T-helper 17 cell (primary cell): ENCODE measurements around the gene ZBTB24. TPM values are rescaled to one million over a fixed set of nuclear protein-coding genes. Genes with fewer than 3 reads are reported as not detected.

Experiments used
- ATAC-seq: fragments of 150-1000 bp; cut with Tn5 transposase; 2 replicates; pipeline ENCODE4 v1.10.0; 2021; ENCODE audit warnings: mild to moderate bottlenecking, moderate library complexity
- DNase-seq, 3 donors: peaks; one replicate each; pipeline versions ENCODE4 v3.0.0 to v3.0.0-alpha.2; 2020 to 2021
- H3K9me3 ChIP-seq: one replicate; pipeline ENCODE4 v1.7.0; 2013; ENCODE audit warnings: low read length, mild to moderate bottlenecking; ENCODE audit not compliant: control insufficient read depth, poor library complexity, severe bottlenecking
- H3K27ac Mint-ChIP-seq: one replicate; pipeline ENCODE4 v1.8.0; 2022; ENCODE audit warnings: mild to moderate bottlenecking, moderate library complexity, mixed read lengths
- H3K27me3 Mint-ChIP-seq: one replicate; pipeline ENCODE4 v1.8.0; 2022; ENCODE audit warnings: mixed read lengths
- H3K36me3 Mint-ChIP-seq: one replicate; pipeline ENCODE4 v1.8.0; 2022; ENCODE audit warnings: low read depth, mixed read lengths
- H3K4me1 Mint-ChIP-seq: one replicate; pipeline ENCODE4 v1.8.0; 2022; ENCODE audit warnings: mild to moderate bottlenecking, mixed read lengths
- H3K4me3 Mint-ChIP-seq: one replicate; pipeline ENCODE4 v1.8.0; 2022; ENCODE audit warnings: mild to moderate bottlenecking, moderate library complexity, mixed read lengths
- total RNA-seq, 4 donors: library from RNA in 2 of 4; stranded (reverse) in 2 of 4; gene quantifications; one replicate each; pipeline ENCODE4 v1.2.3 and lab custom pipeline; 2022 to 2026

The ZBTB24 gene
- total RNA-seq, 2 donors from 2014 or later, result 14.3 to 15.3 TPM

GRCh38 chr6:109449064-109449794, 33.8 kb downstream of the ZBTB24 start:
- DNase-seq (no peak), ATAC-seq (no peak)
- Mint-ChIP-seq H3K4me3 (peak overlapping the region; percentile 84), H3K27ac (peak overlapping the region; percentile 92), H3K4me1 (peaks cover 32% of the 10 kb centered on the region), H3K27me3 (no peaks in the 10 kb centered on the region), H3K36me3 (no peaks in the 10 kb centered on the region)
- no peaks in the 10 kb centered on the region for H3K9me3 ChIP-seq

- H3K4me1 Mint-ChIP-seq, result peaks cover 30% of the 10 kb centered on the region
- no peak for DNase-seq
- no peaks in the 10 kb centered on the region for H3K36me3 Mint-ChIP-seq
Observed at GRCh38 chr6:109448615-109449014, 34.4 kb downstream of the ZBTB24 start.

GRCh38 chr6:109447878-109448555, 35.0 kb downstream of the ZBTB24 start:
- DNase-seq (no peak), ATAC-seq (peak; percentile 19)
- Mint-ChIP-seq H3K4me1 (peaks cover 33% of the 10 kb centered on the region), H3K4me3 (no peak overlapping the region), H3K27ac (peak overlapping the region; percentile 92), H3K27me3 (no peaks in the 10 kb centered on the region), H3K36me3 (no peaks in the 10 kb centered on the region)
- H3K9me3 ChIP-seq, result no peaks in the 10 kb centered on the region

More at GRCh38 chr6:109448615-109449014, 34.4 kb downstream of the ZBTB24 start:
- no peak overlapping the region for H3K4me3 Mint-ChIP-seq
- H3K27ac Mint-ChIP-seq, result peak overlapping the region; percentile 92
- H3K27me3 Mint-ChIP-seq, result no peaks in the 10 kb centered on the region
- H3K9me3 ChIP-seq, result no peaks in the 10 kb centered on the region
- ATAC-seq, result no peak

GRCh38 chr6:109447087-109447486, 35.9 kb downstream of the ZBTB24 start:
- no peak overlapping the region for H3K4me3 Mint-ChIP-seq
- no peaks in the 10 kb centered on the region for H3K36me3 Mint-ChIP-seq
- H3K9me3 ChIP-seq, result no peaks in the 10 kb centered on the region
- ATAC-seq, result no peak
- peak overlapping the region; percentile 92 for H3K27ac Mint-ChIP-seq
- H3K4me1 Mint-ChIP-seq, result peaks cover 41% of the 10 kb centered on the region
- no peaks in the 10 kb centered on the region for H3K27me3 Mint-ChIP-seq
- DNase-seq, result no peak

GRCh38 chr6:109446541-109446940, 36.5 kb downstream of the ZBTB24 start:
- no peaks in the 10 kb centered on the region for H3K27me3 Mint-ChIP-seq
- no peak overlapping the region for H3K27ac Mint-ChIP-seq
- DNase-seq (no peak), ATAC-seq (no peak)
- no peaks in the 10 kb centered on the region for H3K36me3 Mint-ChIP-seq
- H3K9me3 ChIP-seq, result no peaks in the 10 kb centered on the region
- peak overlapping the region; percentile 45 for H3K4me3 Mint-ChIP-seq
- peaks cover 42% of the 10 kb centered on the region for H3K4me1 Mint-ChIP-seq

GRCh38 chr6:109446072-109446471, 36.9 kb downstream of the ZBTB24 start:
- no peaks in the 10 kb centered on the region for H3K9me3 ChIP-seq
- Mint-ChIP-seq H3K27me3 (no peaks in the 10 kb centered on the region), H3K27ac (peak overlapping the region; percentile 68), H3K4me1 (peaks cover 46% of the 10 kb centered on the region), H3K4me3 (peak overlapping the region; percentile 5), H3K36me3 (no peaks in the 10 kb centered on the region)
- ATAC-seq, result no peak
- DNase-seq, result no peak

- H3K4me3 Mint-ChIP-seq, result peak overlapping the region; percentile 5
- H3K27ac Mint-ChIP-seq, result peak overlapping the region; percentile 68
- H3K27me3 Mint-ChIP-seq, result no peaks in the 10 kb centered on the region
- no peak for ATAC-seq
- no peaks in the 10 kb centered on the region for H3K36me3 Mint-ChIP-seq
- H3K9me3 ChIP-seq, result no peaks in the 10 kb centered on the region
- H3K4me1 Mint-ChIP-seq, result peaks cover 44% of the 10 kb centered on the region
- DNase-seq, result no peak
Observed at GRCh38 chr6:109445382-109445781, 37.6 kb downstream of the ZBTB24 start.

GRCh38 chr6:109443425-109443950, 39.5 kb downstream of the ZBTB24 start:
- Mint-ChIP-seq H3K4me1 (peaks cover 35% of the 10 kb centered on the region), H3K36me3 (no peaks in the 10 kb centered on the region), H3K4me3 (peak overlapping the region; percentile 9), H3K27ac (peak overlapping the region; percentile 94), H3K27me3 (no peaks in the 10 kb centered on the region)
- H3K9me3 ChIP-seq, result no peaks in the 10 kb centered on the region
- DNase-seq (no peak), ATAC-seq (no peak)

- no peaks in the 10 kb centered on the region for H3K27me3 Mint-ChIP-seq
- H3K27ac Mint-ChIP-seq, result peak overlapping the region; percentile 94
- peak overlapping the region; percentile 95 for H3K4me3 Mint-ChIP-seq
- no peaks in the 10 kb centered on the region for H3K36me3 Mint-ChIP-seq
- DNase-seq (no peak), ATAC-seq (no peak)
- peaks cover 29% of the 10 kb centered on the region for H3K4me1 Mint-ChIP-seq
- H3K9me3 ChIP-seq, result no peaks in the 10 kb centered on the region
Observed at GRCh38 chr6:109442393-109442924, 40.6 kb downstream of the ZBTB24 start.

- DNase-seq (peak; percentile 37 to 51 (median 40)), ATAC-seq (peak; percentile 60)
- Mint-ChIP-seq H3K4me1 (peaks cover 27% of the 10 kb centered on the region), H3K27me3 (no peaks in the 10 kb centered on the region), H3K4me3 (peak overlapping the region; percentile 95), H3K27ac (peak overlapping the region; percentile 94), H3K36me3 (no peaks in the 10 kb centered on the region)
- no peaks in the 10 kb centered on the region for H3K9me3 ChIP-seq
Observed at GRCh38 chr6:109441069-109441816, 41.8 kb downstream of the ZBTB24 start.

- ATAC-seq (peak; percentile 84), DNase-seq (peak; percentile 72 to 79 (median 75))
- Mint-ChIP-seq H3K4me1 (peaks cover 24% of the 10 kb centered on the region), H3K4me3 (peak within 1 kb of the TSS; percentile 95), H3K27me3 (no peaks in the 10 kb centered on the region), H3K27ac (peak within 1 kb of the TSS; percentile 94), H3K36me3 (no peaks in the 10 kb centered on the region)
- H3K9me3 ChIP-seq, result no peaks in the 10 kb centered on the region
Observed at GRCh38 chr6:109440331-109441068, 42.5 kb downstream of the ZBTB24 start, which contains the start of the genes PPIL6 and SMPD2. Gene PPIL6, minus strand, starts transcription at chr6:109440628. Its CDS starts 38 bp downstream, at chr6:109440590. Gene SMPD2, plus strand, starts transcription at chr6:109440724. Its CDS starts 398 bp downstream, at chr6:109441122.

- peaks cover 5% of the 10 kb centered on the region for H3K27me3 Mint-ChIP-seq
- DNase-seq, result no peak
- H3K36me3 Mint-ChIP-seq, result no peaks in the 10 kb centered on the region
- H3K4me3 Mint-ChIP-seq, result no peak overlapping the region
- no peaks in the 10 kb centered on the region for H3K9me3 ChIP-seq
- peaks cover 2% of the 10 kb centered on the region for H3K4me1 Mint-ChIP-seq
- no peak for ATAC-seq
- no peak overlapping the region for H3K27ac Mint-ChIP-seq
Observed at GRCh38 chr6:109436041-109436440, 47.0 kb downstream of the ZBTB24 start.
